Measurements from ENCODE around the gene STAC. TPM values are rescaled to one million over a fixed set of nuclear protein-coding genes. Genes with fewer than 3 reads are reported as not detected.

The STAC gene
- total RNA-seq, 1 experiment from 2014 or later, result not detected

DNA sequence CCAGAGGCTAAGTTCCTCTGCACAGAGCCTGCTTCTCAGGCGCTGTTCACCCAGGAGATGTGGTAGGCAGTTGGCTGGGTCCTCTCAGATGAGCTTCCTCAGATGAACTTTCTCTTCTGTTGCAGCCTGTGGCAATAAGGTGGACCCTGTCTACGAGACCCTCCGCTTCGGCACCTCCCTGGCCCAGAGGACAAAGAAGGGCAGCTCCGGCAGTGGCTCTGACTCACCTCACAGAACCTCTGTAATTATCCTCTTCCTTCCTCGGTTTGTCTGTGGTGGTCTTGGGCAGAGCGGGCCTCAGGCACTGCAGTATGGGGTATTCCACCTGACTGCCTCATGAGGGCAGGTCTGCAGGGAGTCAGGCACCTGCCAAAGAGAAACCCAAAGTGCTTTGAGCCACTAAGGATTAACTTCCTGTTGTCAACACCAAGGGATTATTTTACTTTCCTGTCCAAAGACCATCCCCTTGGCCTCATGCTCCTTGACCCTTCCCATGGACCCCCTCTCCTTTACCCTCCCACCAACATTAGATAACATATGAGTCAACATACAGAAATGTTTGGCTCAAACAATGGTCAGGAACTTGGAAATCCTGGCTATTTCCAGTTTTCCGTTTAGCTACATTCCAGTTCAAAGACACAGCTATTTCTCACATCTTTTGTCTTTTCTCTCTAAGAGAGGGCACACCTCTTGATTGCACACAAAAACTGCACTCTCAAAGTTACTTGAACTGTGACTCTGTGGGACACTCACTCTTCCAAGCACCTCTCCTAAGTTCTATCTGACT, 105.9 kb downstream of the STAC start:
- H3K9me2 ChIP-seq (replicated peaks; ENCODE audit: insufficient read depth, low read length), result no peaks in the 10 kb centered on the region
- no peaks in the 10 kb centered on the region for H3K9me3 ChIP-seq (ENCODE audit: low read length)
- H3K4me2 ChIP-seq (ENCODE audit: low read depth, low read length, poor library complexity, severe bottlenecking), result no peak overlapping the region
- H3K4me3 ChIP-seq (ENCODE audit: low read length), result no peak overlapping the region
- H4K20me1 ChIP-seq (ENCODE audit: insufficient read depth, low read depth, low read length), result no peaks in the 10 kb centered on the region
- no peaks in the 10 kb centered on the region for H3K79me2 ChIP-seq (ENCODE audit: low read length)
- DNase-seq, result no peak
- no peaks in the 10 kb centered on the region for H3K27me3 ChIP-seq (ENCODE audit: low read length)
- no peak overlapping the region for H3K9ac ChIP-seq (ENCODE audit: low read length)
- no peak overlapping the region for H3K27ac ChIP-seq (ENCODE audit: low read length)
- no peaks in the 10 kb centered on the region for H3K4me1 ChIP-seq (ENCODE audit: low read length)
- H3K36me3 ChIP-seq (ENCODE audit: insufficient read depth, low read length), result no peaks in the 10 kb centered on the region
- no peak overlapping the region for H2AFZ ChIP-seq (ENCODE audit: low read length)

DNA sequence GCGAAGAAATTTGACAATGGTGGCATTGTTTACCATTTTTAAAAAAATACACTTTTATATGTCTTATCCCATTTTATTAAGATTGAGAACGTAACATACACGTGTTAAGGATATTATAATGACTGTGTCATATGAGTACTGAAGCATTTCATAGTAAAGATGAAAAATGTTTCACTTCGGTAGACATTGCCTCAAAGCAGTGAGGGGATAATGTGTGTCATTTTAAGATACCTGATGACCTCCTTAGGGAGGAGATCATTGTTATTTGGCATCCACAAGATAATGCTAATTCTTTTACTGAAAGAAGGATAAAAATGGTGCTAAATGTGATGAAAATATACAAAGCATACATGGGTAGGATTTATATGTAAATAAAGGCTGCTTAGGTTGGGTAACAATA, 107.3 kb downstream of the STAC start:
- H3K4me1 ChIP-seq (ENCODE audit: low read length), result no peaks in the 10 kb centered on the region
- no peak overlapping the region for H3K27ac ChIP-seq (ENCODE audit: low read length)
- H3K79me2 ChIP-seq (ENCODE audit: low read length), result no peaks in the 10 kb centered on the region
- no peaks in the 10 kb centered on the region for H3K36me3 ChIP-seq (ENCODE audit: insufficient read depth, low read length)
- H3K4me3 ChIP-seq (ENCODE audit: low read length), result no peak overlapping the region
- no peaks in the 10 kb centered on the region for H4K20me1 ChIP-seq (ENCODE audit: insufficient read depth, low read depth, low read length)
- no peak overlapping the region for H3K9ac ChIP-seq (ENCODE audit: low read length)
- H3K4me2 ChIP-seq (ENCODE audit: low read depth, low read length, poor library complexity, severe bottlenecking), result no peak overlapping the region
- no peaks in the 10 kb centered on the region for H3K9me3 ChIP-seq (ENCODE audit: low read length)
- H2AFZ ChIP-seq (ENCODE audit: low read length), result no peak overlapping the region
- DNase-seq, result no peak
- no peaks in the 10 kb centered on the region for H3K9me2 ChIP-seq (replicated peaks; ENCODE audit: insufficient read depth, low read length)
- H3K27me3 ChIP-seq (ENCODE audit: low read length), result no peaks in the 10 kb centered on the region

DNA sequence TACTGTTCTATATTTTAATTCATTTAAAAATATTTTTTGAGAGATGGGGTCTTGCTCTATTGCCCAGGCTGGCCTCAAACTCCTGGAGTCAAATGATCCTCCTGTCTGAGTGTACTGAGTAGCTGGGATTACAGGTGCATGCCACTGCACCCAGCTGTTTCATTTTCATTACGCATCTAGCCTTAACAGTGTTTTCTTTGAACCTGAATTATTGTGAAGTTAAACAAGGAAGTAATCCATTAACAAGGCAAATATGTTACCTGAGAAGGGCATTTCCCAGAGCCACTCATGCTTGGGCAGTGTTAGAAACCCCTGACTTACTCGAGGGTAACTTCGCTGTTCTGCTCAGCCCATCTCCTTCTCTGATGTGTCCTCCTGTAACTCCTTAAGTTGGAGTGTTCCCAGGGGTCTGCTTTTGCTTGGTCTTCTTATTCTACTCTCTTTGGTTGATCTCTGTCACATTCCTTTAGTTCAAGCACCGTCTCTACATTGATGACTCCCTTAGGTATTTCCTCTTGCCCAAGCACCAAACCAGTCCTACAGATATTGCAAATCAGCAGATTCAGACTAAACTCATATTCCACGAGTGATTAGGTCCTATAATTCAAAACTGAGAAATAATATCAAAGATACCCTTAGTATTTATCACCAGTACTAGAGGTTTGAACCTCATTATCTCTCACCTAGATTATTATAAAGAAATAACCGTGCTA, 107.9 kb downstream of the STAC start:
- no peaks in the 10 kb centered on the region for H3K79me2 ChIP-seq (ENCODE audit: low read length)

DNA sequence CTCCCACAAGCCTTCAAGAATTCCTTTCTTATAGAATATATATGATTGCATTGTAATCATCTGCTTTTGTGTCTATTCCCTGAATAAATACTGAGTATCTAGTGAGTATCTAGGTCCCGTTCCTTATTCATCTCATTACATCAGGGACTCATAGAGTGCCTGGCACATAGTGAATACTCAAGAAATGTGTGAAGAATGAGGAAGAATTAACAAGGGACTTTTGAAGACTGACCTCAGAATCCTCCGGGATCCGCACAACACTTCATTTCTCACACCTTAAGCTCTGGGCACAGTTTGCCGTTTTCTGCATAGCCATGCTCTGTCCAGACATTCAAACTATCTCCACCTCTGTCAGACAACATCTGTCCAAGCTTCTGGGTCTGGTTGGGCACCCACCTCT, 108.8 kb downstream of the STAC start:
- no peaks in the 10 kb centered on the region for H3K27me3 ChIP-seq (ENCODE audit: low read length)
- H2AFZ ChIP-seq (ENCODE audit: low read length), result no peak overlapping the region
- H3K9me3 ChIP-seq (ENCODE audit: low read length), result no peaks in the 10 kb centered on the region
- H3K9ac ChIP-seq (ENCODE audit: low read length), result no peak overlapping the region
- no peak overlapping the region for H3K27ac ChIP-seq (ENCODE audit: low read length)
- DNase-seq, result no peak
- no peaks in the 10 kb centered on the region for H3K79me2 ChIP-seq (ENCODE audit: low read length)
- H3K36me3 ChIP-seq (ENCODE audit: insufficient read depth, low read length), result no peaks in the 10 kb centered on the region
- H3K4me3 ChIP-seq (ENCODE audit: low read length), result no peak overlapping the region
- H4K20me1 ChIP-seq (ENCODE audit: insufficient read depth, low read depth, low read length), result no peaks in the 10 kb centered on the region
- no peak overlapping the region for H3K4me2 ChIP-seq (ENCODE audit: low read depth, low read length, poor library complexity, severe bottlenecking)
- H3K4me1 ChIP-seq (ENCODE audit: low read length), result no peaks in the 10 kb centered on the region
- no peaks in the 10 kb centered on the region for H3K9me2 ChIP-seq (replicated peaks; ENCODE audit: insufficient read depth, low read length)

More for the DNA sequence above, 107.9 kb downstream of the STAC start:
- Histone ChIP-seq H3K9me3 (ENCODE audit: low read length) (no peaks in the 10 kb centered on the region), H3K4me3 (ENCODE audit: low read length) (no peak overlapping the region), H4K20me1 (ENCODE audit: insufficient read depth, low read depth, low read length) (no peaks in the 10 kb centered on the region), H3K9ac (ENCODE audit: low read length) (no peak overlapping the region), H3K9me2 (replicated peaks; ENCODE audit: insufficient read depth, low read length) (no peaks in the 10 kb centered on the region), H3K36me3 (ENCODE audit: insufficient read depth, low read length) (no peaks in the 10 kb centered on the region), H3K4me1 (ENCODE audit: low read length) (no peaks in the 10 kb centered on the region), H3K27ac (ENCODE audit: low read length) (no peak overlapping the region), H3K27me3 (ENCODE audit: low read length) (no peaks in the 10 kb centered on the region), H3K4me2 (ENCODE audit: low read depth, low read length, poor library complexity, severe bottlenecking) (no peak overlapping the region), H2AFZ (ENCODE audit: low read length) (no peak overlapping the region)
- no peak for DNase-seq

DNA sequence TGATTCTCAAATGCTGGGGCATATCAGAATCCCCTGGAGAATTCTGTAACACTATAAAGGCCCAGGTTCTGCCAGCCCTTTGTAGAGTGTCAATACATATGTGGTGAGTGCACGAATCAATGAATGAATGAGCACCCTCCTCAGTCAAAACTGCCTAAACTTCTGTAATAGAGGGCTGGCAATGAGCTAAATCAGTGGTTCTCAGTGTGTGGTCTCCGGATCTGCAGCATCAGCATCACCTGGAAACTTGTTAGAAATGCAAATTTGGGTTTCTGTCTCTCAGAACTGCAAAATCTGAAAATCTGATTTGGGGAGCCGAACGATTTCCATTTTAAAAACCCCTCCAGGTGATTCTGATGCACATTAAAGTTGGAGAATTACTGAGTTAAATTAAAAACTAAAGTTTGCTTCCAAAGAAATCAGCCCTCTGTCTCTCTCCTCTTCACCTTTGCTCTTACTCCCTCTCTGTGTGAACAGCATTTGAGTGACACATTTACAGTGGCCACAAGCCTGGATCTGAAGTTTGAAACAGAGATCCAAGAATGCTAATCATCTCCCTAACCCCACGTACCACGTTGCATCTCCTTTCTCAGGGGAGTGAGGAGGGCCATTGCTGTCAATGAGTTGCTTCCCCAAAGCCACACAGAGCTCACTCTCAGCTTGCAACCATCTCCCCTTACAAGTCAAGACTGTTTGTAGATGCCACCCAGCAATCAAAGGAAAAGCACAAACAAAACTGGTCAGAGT, 109.5 kb downstream of the STAC start:
- Histone ChIP-seq H4K20me1 (ENCODE audit: insufficient read depth, low read depth, low read length) (no peaks in the 10 kb centered on the region), H3K27ac (ENCODE audit: low read length) (no peak overlapping the region), H3K4me2 (ENCODE audit: low read depth, low read length, poor library complexity, severe bottlenecking) (no peak overlapping the region), H3K9me2 (replicated peaks; ENCODE audit: insufficient read depth, low read length) (no peaks in the 10 kb centered on the region), H3K4me3 (ENCODE audit: low read length) (no peak overlapping the region), H3K36me3 (ENCODE audit: insufficient read depth, low read length) (no peaks in the 10 kb centered on the region), H2AFZ (ENCODE audit: low read length) (no peak overlapping the region), H3K9ac (ENCODE audit: low read length) (no peak overlapping the region), H3K4me1 (ENCODE audit: low read length) (no peaks in the 10 kb centered on the region), H3K79me2 (ENCODE audit: low read length) (no peaks in the 10 kb centered on the region), H3K9me3 (ENCODE audit: low read length) (no peaks in the 10 kb centered on the region), H3K27me3 (ENCODE audit: low read length) (no peaks in the 10 kb centered on the region)
- no peak for DNase-seq

DNA sequence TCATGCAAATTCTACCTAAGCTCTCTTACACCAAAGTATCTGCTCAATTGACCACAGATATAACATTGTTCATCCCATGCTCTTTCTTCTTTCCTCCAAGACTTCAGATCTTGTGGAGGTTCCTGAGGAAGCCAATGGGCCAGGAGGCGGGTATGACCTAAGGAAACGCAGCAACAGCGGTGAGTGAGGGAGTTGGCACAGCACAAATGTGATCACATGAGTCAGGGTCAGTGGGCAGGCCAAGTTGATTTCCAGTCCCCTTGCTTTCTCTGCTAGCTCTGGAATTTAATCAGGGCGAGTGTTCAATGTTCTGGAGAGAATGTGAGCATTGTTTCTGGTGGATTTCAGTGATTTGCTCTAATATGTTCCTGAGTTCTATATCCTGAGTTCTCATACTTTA, 112.7 kb downstream of the STAC start:
- H3K9ac ChIP-seq (ENCODE audit: low read length), result no peak overlapping the region

DNA sequence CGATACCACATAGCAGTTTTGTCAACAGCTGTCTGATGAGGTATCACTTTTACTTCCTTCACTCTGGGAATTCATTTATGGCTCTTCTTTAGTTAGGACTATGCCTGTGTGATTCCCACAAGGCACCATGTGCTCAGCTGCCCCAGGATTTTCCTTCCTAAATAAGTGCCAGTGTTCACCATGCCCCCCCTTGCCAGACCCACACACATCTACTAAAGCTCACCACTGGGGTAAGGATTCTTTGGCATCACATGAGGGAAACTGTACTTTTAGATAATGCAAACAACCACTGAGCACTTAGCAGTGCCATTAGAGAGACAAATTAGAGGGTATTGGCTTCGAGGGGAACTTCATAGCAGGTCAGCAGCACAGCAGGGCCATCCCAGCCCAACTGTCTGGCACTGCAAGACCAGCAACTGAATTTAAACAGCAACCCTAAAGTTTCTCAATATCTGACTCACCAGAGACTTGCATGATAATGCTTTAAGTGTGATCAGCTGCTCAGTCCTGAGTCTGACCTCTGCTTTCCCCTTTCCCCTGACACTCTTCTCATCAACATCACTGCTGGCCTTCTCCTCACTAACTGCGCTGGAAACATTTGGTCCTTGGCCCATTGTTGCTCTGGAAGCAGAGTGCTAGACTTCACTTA, 114.3 kb downstream of the STAC start:
- H4K20me1 ChIP-seq (ENCODE audit: insufficient read depth, low read depth, low read length), result no peaks in the 10 kb centered on the region

More for the DNA sequence above, 112.7 kb downstream of the STAC start:
- Histone ChIP-seq H3K27ac (ENCODE audit: low read length) (no peak overlapping the region), H3K4me3 (ENCODE audit: low read length) (no peak overlapping the region), H3K27me3 (ENCODE audit: low read length) (no peaks in the 10 kb centered on the region), H3K36me3 (ENCODE audit: insufficient read depth, low read length) (no peaks in the 10 kb centered on the region), H2AFZ (ENCODE audit: low read length) (no peak overlapping the region), H4K20me1 (ENCODE audit: insufficient read depth, low read depth, low read length) (no peaks in the 10 kb centered on the region), H3K9me2 (replicated peaks; ENCODE audit: insufficient read depth, low read length) (no peaks in the 10 kb centered on the region), H3K9me3 (ENCODE audit: low read length) (no peaks in the 10 kb centered on the region), H3K4me2 (ENCODE audit: low read depth, low read length, poor library complexity, severe bottlenecking) (no peak overlapping the region), H3K4me1 (ENCODE audit: low read length) (no peaks in the 10 kb centered on the region), H3K79me2 (ENCODE audit: low read length) (no peaks in the 10 kb centered on the region)
- DNase-seq, result no peak

More for the DNA sequence above, 114.3 kb downstream of the STAC start:
- H3K9me2 ChIP-seq (replicated peaks; ENCODE audit: insufficient read depth, low read length), result no peaks in the 10 kb centered on the region
- no peak overlapping the region for H3K4me3 ChIP-seq (ENCODE audit: low read length)
- no peaks in the 10 kb centered on the region for H3K79me2 ChIP-seq (ENCODE audit: low read length)
- H3K9me3 ChIP-seq (ENCODE audit: low read length), result no peaks in the 10 kb centered on the region
- no peak overlapping the region for H3K9ac ChIP-seq (ENCODE audit: low read length)
- H3K36me3 ChIP-seq (ENCODE audit: insufficient read depth, low read length), result no peaks in the 10 kb centered on the region
- no peak overlapping the region for H3K4me2 ChIP-seq (ENCODE audit: low read depth, low read length, poor library complexity, severe bottlenecking)
- no peaks in the 10 kb centered on the region for H3K4me1 ChIP-seq (ENCODE audit: low read length)
- no peak overlapping the region for H3K27ac ChIP-seq (ENCODE audit: low read length)
- H2AFZ ChIP-seq (ENCODE audit: low read length), result no peak overlapping the region
- no peak for DNase-seq
- H3K27me3 ChIP-seq (ENCODE audit: low read length), result no peaks in the 10 kb centered on the region

Data from Karpas-422 (cell line).